NCI-H2227 treated with DMSO at 0.1 percent for 48 hours (cell line): Measurements from ENCODE around the gene COL18A1.
A peak's percentile ranks its signal among the peaks of the same experiment; 100 is the strongest.
"Not testable (repeated sequence)": the region's sequence is repeated elsewhere in the genome, so short reads cannot be mapped to it uniquely, and the experiment has no call there.

Experiments used
- DNase-seq: peaks from one replicate; lab custom pipeline; 2025; lab: John Stamatoyannopoulos, UW

Gene COL18A1

GRCh38 chr21:45404730-45405270 lies at the start of gene COL18A1:
TSS of gene COL18A1 (plus strand) at chr21:45405165. CDS start at chr21:45405231, 66 bp downstream.
- peak; percentile 46 for DNase-seq

- DNase-seq = no peak
Observed at GRCh38 chr21:45355573-45355972, 49.4 kb upstream of the COL18A1 start.

- DNase-seq = no peak
Observed at GRCh38 chr21:45356251-45356650, 48.7 kb upstream of the COL18A1 start.

- DNase-seq = no peak
Observed at GRCh38 chr21:45356653-45357435, 48.1 kb upstream of the COL18A1 start.

- no peak for DNase-seq
Observed at GRCh38 chr21:45357436-45358260, 47.3 kb upstream of the COL18A1 start.

GRCh38 chr21:45358261-45358670 lies 46.7 kb upstream of the COL18A1 start:
- DNase-seq = no peak

- DNase-seq = no peak
Observed at GRCh38 chr21:45358711-45359310, 46.2 kb upstream of the COL18A1 start.

GRCh38 chr21:45359451-45360217 lies 45.3 kb upstream of the COL18A1 start:
- no peak for DNase-seq

- DNase-seq = no peak
Observed at GRCh38 chr21:45361033-45361997, 43.6 kb upstream of the COL18A1 start.

- no peak for DNase-seq
Observed at GRCh38 chr21:45362077-45362747, 42.8 kb upstream of the COL18A1 start.

GRCh38 chr21:45362748-45363145 lies 42.2 kb upstream of the COL18A1 start:
- DNase-seq = no peak

GRCh38 chr21:45363272-45363671 lies 41.7 kb upstream of the COL18A1 start:
- not testable (repeated sequence) for DNase-seq

- DNase-seq = no peak
Observed at GRCh38 chr21:45363921-45364467, 41.0 kb upstream of the COL18A1 start.

- no peak for DNase-seq
Observed at GRCh38 chr21:45364468-45365185, 40.3 kb upstream of the COL18A1 start.

- no peak for DNase-seq
Observed at GRCh38 chr21:45365186-45365607, 39.8 kb upstream of the COL18A1 start.

- DNase-seq = no peak
Observed at GRCh38 chr21:45365608-45366241, 39.2 kb upstream of the COL18A1 start.

GRCh38 chr21:45366476-45366875 lies 38.5 kb upstream of the COL18A1 start:
- DNase-seq = no peak

GRCh38 chr21:45366931-45367401 lies 38.0 kb upstream of the COL18A1 start:
- DNase-seq = no peak
